K562 (cell line): ENCODE measurements around the gene ANKRD2. TPM values are rescaled to one million over a fixed set of nuclear protein-coding genes. Genes with fewer than 3 reads are reported as not detected.

Source experiments
- MLLT1 ChIP-seq, 2 experiments: fragments of 450-650 bp; IDR thresholded peaks; 2 replicates each; pipeline ENCODE4 v1.6.1; 2016
- NCOA2 ChIP-seq, 2 experiments: fragments of 450-650 bp; IDR thresholded peaks; 2 replicates each; pipeline ENCODE4 v1.6.1; 2018; ENCODE audit warnings: mild to moderate bottlenecking in 2 of 2, moderate library complexity in 1 of 2; ENCODE audit not compliant: partially characterized antibody in 2 of 2
- NFE2 ChIP-seq: IDR thresholded peaks from 2 replicates; pipeline ENCODE4 v1.6.1; 2014; ENCODE audit warnings: antibody characterized with exemption, low read depth
- NFYB ChIP-seq: IDR thresholded peaks from 2 replicates; pipeline ENCODE4 v1.6.1; 2011; ENCODE audit warnings: mild to moderate bottlenecking, moderate library complexity; ENCODE audit not compliant: insufficient read length; ENCODE audit errors: extremely low read depth
- RBFOX2 ChIP-seq: fragments of 200-400 bp; formaldehyde crosslinking; IDR thresholded peaks from 2 replicates; pipeline ENCODE4 v1.6.1; 2017; ENCODE audit warnings: low read depth, mild to moderate bottlenecking, low read length, moderate library complexity
- SAP30 ChIP-seq: fragments of 200-600 bp; sonication (generic); IDR thresholded peaks from 2 replicates; pipeline ENCODE4 v1.6.1; 2012; ENCODE audit warnings: borderline replicate concordance, low read depth, mild to moderate bottlenecking, moderate library complexity, low read length, control low read depth, inconsistent platforms; ENCODE audit not compliant: insufficient read depth, poor library complexity, severe bottlenecking
- TAF9B ChIP-seq: fragments of 450-650 bp; IDR thresholded peaks from 2 replicates; pipeline ENCODE4 v1.6.1; 2018; ENCODE audit warnings: mild to moderate bottlenecking; ENCODE audit not compliant: partially characterized antibody
- ZBTB7A ChIP-seq: IDR thresholded peaks from 2 replicates; pipeline ENCODE4 v1.6.1; 2011; ENCODE audit warnings: low read depth, mild to moderate bottlenecking, low read length, moderate library complexity, borderline replicate concordance; ENCODE audit not compliant: control insufficient read depth
- ZHX1 ChIP-seq: fragments of 150-350 bp; conservative IDR thresholded peaks from 2 replicates; pipeline ENCODE4 v1.6.1; 2014; ENCODE audit warnings: low read length
- ZNF280B ChIP-seq: fragments of 250-450 bp; sonication (Bioruptor Pico); IDR thresholded peaks from 2 replicates; pipeline ENCODE4 v1.5.1; 2021; ENCODE audit warnings: mild to moderate bottlenecking
- ZNF655 ChIP-seq: fragments of 250-450 bp; sonication (Bioruptor Pico); IDR thresholded peaks from 2 replicates; pipeline ENCODE4 v1.5.0; 2021
- polyA plus RNA-seq, 8 experiments: library from polyadenylated mRNA; depleted of rRNA in 4 of 8; stranded (reverse) in 5 of 8; unstranded in 3 of 8; fragments of >200 nt; fragmentation: Nextera tagmentation in 2 of 8; fragmentation: Illumina TruSeq in 1 of 8; extraction: Ambion mirVana in 2 of 8; extraction: Trizol in 1 of 8; gene quantifications; 2 replicates each; pipeline versions ENCODE4 v1.2.1 to v1.2.3, GENCODE V29; 2011 to 2014; ENCODE audit warnings: inconsistent platforms in 1 of 8, missing spikeins in 1 of 8
- total RNA-seq, 7 experiments: library from RNA; depleted of rRNA in 6 of 7; stranded (reverse); fragments of >200 nt in 6 of 7; fragmentation: Illumina TruSeq in 2 of 7; extraction: Trizol in 2 of 7; gene quantifications; 2 replicates each; pipeline versions ENCODE4 v1.2.1 to v1.2.3, GENCODE V29; 2011 to 2021; ENCODE audit warnings: low replicate concordance in 1 of 7

Gene ANKRD2
- total and polyA plus RNA-seq, 9 of the 15 experiments (the other 6 are each of a cell fraction or from before 2014, with no cell fraction given): not detected

- TF ChIP-seq ZNF655 (no peak), RBFOX2 (peak; percentile 84), ZNF280B (no peak), NFE2 (no peak), TAF9B (peak; percentile 71), NCOA2 (IDR thresholded peaks at IDR 0.05; ENCODE audit: partially characterized antibody in 2 of 2) (peak in 1 of 2 experiments; percentile 92), ZHX1 (0 out of 2 replicates have a peak, but pooled peaks have one; percentile 46), SAP30 (peak; percentile 29), ZBTB7A (peak; percentile 56; the same call in 1 of the 2 replicates), MLLT1 (IDR thresholded peaks at IDR 0.05) (peak in 1 of 2 experiments; percentile 80; a peak in 1 of 4 replicates), NFYB (peak; percentile 65)
These were observed 60.6 kb downstream of the ANKRD2 start, which contains the start of gene MORN4 (continued) for GRCh38 chr10:97632949-97633884.
